Measurements from ENCODE around the gene TUBB.
A peak's percentile ranks its signal among the peaks of the same experiment; 100 is the strongest.

Gene TUBB

DNA sequence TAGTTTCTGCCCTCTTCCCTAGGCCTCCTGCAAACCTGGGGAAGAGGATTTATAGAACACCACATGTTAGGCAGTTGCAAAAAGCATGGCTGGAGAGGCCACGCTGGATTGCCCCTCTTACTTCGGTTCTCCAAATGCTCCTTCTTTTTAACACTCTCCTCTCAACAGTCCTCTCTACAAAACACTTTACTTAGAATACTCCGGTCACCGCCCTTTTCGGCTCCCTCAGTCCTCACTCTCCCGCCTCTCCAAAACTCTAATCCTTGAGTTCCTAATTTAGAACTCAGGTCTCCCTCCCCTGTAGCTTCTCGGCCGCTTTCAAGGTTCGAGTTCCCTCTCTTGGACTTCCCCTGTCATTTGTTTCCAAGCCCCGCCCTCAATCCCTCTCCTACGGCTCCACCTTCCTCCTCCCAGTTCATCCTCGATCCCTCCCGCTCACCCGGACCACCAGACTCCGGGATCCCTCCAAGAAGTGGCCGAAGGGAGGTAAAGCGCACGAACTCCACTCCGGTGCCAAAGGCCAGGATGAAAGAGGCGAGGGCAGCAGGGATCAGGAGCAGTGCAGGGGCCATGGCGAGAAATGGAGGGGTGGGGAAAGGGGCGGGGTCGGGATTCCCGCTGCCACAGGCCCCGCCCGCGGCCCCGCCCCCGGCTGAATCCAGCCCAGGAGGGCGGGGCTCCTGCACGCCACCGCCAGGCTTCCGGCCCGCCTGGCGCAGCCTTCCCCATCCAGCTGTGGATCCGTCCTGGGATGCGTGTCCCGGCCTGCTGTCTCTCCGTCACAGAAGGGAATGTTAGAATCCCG is 29.5 kb upstream of the TUBB start, which contains the start of gene NRM (continued):
- TF ChIP-seq, protein P1, sequence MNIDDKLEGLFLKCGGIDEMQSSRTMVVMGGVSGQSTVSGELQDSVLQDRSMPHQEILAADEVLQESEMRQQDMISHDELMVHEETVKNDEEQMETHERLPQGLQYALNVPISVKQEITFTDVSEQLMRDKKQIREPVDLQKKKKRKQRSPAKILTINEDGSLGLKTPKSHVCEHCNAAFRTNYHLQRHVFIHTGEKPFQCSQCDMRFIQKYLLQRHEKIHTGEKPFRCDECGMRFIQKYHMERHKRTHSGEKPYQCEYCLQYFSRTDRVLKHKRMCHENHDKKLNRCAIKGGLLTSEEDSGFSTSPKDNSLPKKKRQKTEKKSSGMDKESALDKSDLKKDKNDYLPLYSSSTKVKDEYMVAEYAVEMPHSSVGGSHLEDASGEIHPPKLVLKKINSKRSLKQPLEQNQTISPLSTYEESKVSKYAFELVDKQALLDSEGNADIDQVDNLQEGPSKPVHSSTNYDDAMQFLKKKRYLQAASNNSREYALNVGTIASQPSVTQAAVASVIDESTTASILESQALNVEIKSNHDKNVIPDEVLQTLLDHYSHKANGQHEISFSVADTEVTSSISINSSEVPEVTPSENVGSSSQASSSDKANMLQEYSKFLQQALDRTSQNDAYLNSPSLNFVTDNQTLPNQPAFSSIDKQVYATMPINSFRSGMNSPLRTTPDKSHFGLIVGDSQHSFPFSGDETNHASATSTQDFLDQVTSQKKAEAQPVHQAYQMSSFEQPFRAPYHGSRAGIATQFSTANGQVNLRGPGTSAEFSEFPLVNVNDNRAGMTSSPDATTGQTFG (tag by site-specific recombination; IDR thresholded peaks at IDR 0.05; ENCODE audit: borderline replicate concordance): no peak
- TF ChIP-seq ZNF488 (tag by site-specific recombination; IDR thresholded peaks at IDR 0.05) (no peak), ZNF221 (tag by site-specific recombination; IDR thresholded peaks at IDR 0.05; ENCODE audit: borderline replicate concordance) (no peak), GLIS1 (tag by site-specific recombination; IDR thresholded peaks at IDR 0.05) (peak; percentile 50), KLF8 (tag by site-specific recombination; IDR thresholded peaks at IDR 0.05) (peak; percentile 96), IKZF3 (tag by site-specific recombination; IDR thresholded peaks at IDR 0.05) (peak; percentile 98), ZSCAN5A (tag by site-specific recombination; IDR thresholded peaks at IDR 0.05) (no peak), SP7 (tag by site-specific recombination; IDR thresholded peaks at IDR 0.05) (0 out of 2 replicates have a peak, but pooled peaks have one; percentile 46), ZNF558 (tag by site-specific recombination; IDR thresholded peaks at IDR 0.05) (no peak), ZNF10 (tag by site-specific recombination; IDR thresholded peaks at IDR 0.05) (no peak), ZNF114 (tag by site-specific recombination; IDR thresholded peaks at IDR 0.05) (no peak), PBX3 (CRISPR knock-in tag; IDR thresholded peaks at IDR 0.05) (no peak), TSHZ1 (tag by site-specific recombination; IDR thresholded peaks at IDR 0.05; ENCODE audit: borderline replicate concordance) (no peak), ZNF426 (tag by site-specific recombination; IDR thresholded peaks at IDR 0.05) (no peak), TRIM28 (IDR thresholded peaks at IDR 0.05; ENCODE audit: borderline replicate concordance, low read length) (no peak), ZNF37A (tag by site-specific recombination; IDR thresholded peaks at IDR 0.05) (no peak), ZNF510 (tag by site-specific recombination; IDR thresholded peaks at IDR 0.05; ENCODE audit: insufficient replicate concordance) (no peak), ZFP69B (tag by site-specific recombination; IDR thresholded peaks at IDR 0.05) (no peak), PRDM2 (tag by site-specific recombination; IDR thresholded peaks at IDR 0.05; ENCODE audit: borderline replicate concordance) (no peak), ZNF529 (tag by site-specific recombination; IDR thresholded peaks at IDR 0.05; ENCODE audit: insufficient replicate concordance) (no peak), ZNF350 (tag by site-specific recombination; IDR thresholded peaks at IDR 0.05) (no peak)
- TF ChIP-seq, protein P2, sequence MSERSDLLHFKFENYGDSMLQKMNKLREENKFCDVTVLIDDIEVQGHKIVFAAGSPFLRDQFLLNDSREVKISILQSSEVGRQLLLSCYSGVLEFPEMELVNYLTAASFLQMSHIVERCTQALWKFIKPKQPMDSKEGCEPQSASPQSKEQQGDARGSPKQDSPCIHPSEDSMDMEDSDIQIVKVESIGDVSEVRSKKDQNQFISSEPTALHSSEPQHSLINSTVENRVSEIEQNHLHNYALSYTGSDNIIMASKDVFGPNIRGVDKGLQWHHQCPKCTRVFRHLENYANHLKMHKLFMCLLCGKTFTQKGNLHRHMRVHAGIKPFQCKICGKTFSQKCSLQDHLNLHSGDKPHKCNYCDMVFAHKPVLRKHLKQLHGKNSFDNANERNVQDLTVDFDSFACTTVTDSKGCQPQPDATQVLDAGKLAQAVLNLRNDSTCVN (tag by site-specific recombination; optimal IDR thresholded peaks at IDR 0.05): peak; percentile 44
